Measurements from ENCODE around the gene OR56A1.

Gene OR56A1

GRCh38 chr11:5986885-5987284 is 43.7 kb downstream of the OR56A1 start, which contains the start of gene OR52L1:
Gene OR52L1 (minus strand): TSS chr11:5986985. CDS start chr11:5986930, 55 bp downstream.
- DNase-seq: no peak

- DNase-seq: no peak
Measured at GRCh38 chr11:5983443-5983842, 47.1 kb downstream of the OR56A1 start.

GRCh38 chr11:5973530-5973929 is 57.0 kb downstream of the OR56A1 start:
- no peak for DNase-seq

Data from inflammatory macrophage treated with lipopolysaccharide for 1 hour (primary cell).